SU-DHL-6 (cell line): Measurements from ENCODE around the gene MRPL54.

Experiments
- H2AFZ ChIP-seq: fragments of 200-600 bp; sonication (generic); 2 replicates; pipeline ENCODE4 v1.6.1; 2014; ENCODE audit warnings: low read depth, mild to moderate bottlenecking, moderate library complexity, mixed read lengths, antibody characterized with exemption, low read length; ENCODE audit not compliant: severe bottlenecking
- H3F3A ChIP-seq: fragments of 200-600 bp; shearing (Covaris generic); 2 replicates; pipeline ENCODE4 v1.6.0; 2016; ENCODE audit warnings: antibody characterized with exemption, mild to moderate bottlenecking; ENCODE audit not compliant: insufficient read depth
- H3K27ac ChIP-seq: fragments of 200-600 bp; sonication (generic); 2 replicates; pipeline ENCODE4 v1.5.1; 2016; ENCODE audit warnings: low read depth, mild to moderate bottlenecking, low read length, moderate library complexity, mixed read lengths
- H3K27me3 ChIP-seq: fragments of 200-600 bp; sonication (generic), shearing (Covaris generic); 2 replicates; pipeline ENCODE4 v1.6.0; 2014; ENCODE audit warnings: mild to moderate bottlenecking, low read length
- H3K36me3 ChIP-seq: fragments of 200-600 bp; sonication (generic); 2 replicates; pipeline ENCODE4 v1.6.1; 2014; ENCODE audit warnings: mild to moderate bottlenecking, low read length, mixed read lengths
- H3K4me2 ChIP-seq: fragments of 300-600, 200-600 bp; shearing (Covaris generic), sonication (generic); 2 replicates; pipeline ENCODE4 v1.6.0; 2014; ENCODE audit warnings: low read length, low read depth, mild to moderate bottlenecking; ENCODE audit not compliant: poor library complexity, severe bottlenecking
- H3K4me3 ChIP-seq: fragments of 200-600 bp; sonication (generic); 2 replicates; pipeline ENCODE4 v1.5.1; 2014; ENCODE audit warnings: antibody characterized with exemption, low read length, mild to moderate bottlenecking, mixed read lengths; ENCODE audit not compliant: insufficient read depth, poor library complexity, severe bottlenecking
- H3K79me2 ChIP-seq: fragments of 200-600 bp; sonication (generic); 2 replicates; pipeline ENCODE4 v1.6.1; 2014; ENCODE audit warnings: mild to moderate bottlenecking, low read length, moderate library complexity; ENCODE audit not compliant: insufficient read depth
- H3K9ac ChIP-seq: fragments of 200-600 bp; sonication (generic); 2 replicates; pipeline ENCODE4 v1.7.0; 2014; ENCODE audit warnings: mild to moderate bottlenecking, low read length
- H3K9me2 ChIP-seq: fragments of 200-600 bp; sonication (generic); replicated peaks from 2 replicates; pipeline ENCODE4 v1.6.1; 2014; ENCODE audit warnings: low read length; ENCODE audit not compliant: insufficient read depth
- H3K9me3 ChIP-seq: fragments of 200-600 bp; sonication (generic); 2 replicates; pipeline ENCODE4 v1.6.1; 2014; ENCODE audit warnings: low read length, mixed read lengths; ENCODE audit not compliant: insufficient read depth
- H4K20me1 ChIP-seq: fragments of 200-600 bp; sonication (generic); 2 replicates; pipeline ENCODE4 v1.6.1; 2014; ENCODE audit warnings: low read depth, mild to moderate bottlenecking, antibody characterized with exemption, low read length, moderate library complexity, mixed read lengths
- CTCF ChIP-seq: fragments of 200-600 bp; sonication (generic); IDR thresholded peaks from one replicate; pipeline ENCODE4 v1.5.1; 2017; ENCODE audit warnings: antibody characterized with exemption, mild to moderate bottlenecking, low read length, moderate library complexity; ENCODE audit not compliant: insufficient read depth, poor library complexity, severe bottlenecking
- EZH2phosphoT487 ChIP-seq: fragments of 200-600 bp; sonication (generic), shearing (Covaris generic); conservative IDR thresholded peaks from 2 replicates; pipeline ENCODE4 v1.6.1; 2018; ENCODE audit warnings: mild to moderate bottlenecking, antibody characterized with exemption, low read length, moderate library complexity, mixed read lengths

The MRPL54 gene

GRCh38 chr19:3720349-3720917 is 42.0 kb upstream of the MRPL54 start:
- Histone ChIP-seq H3K9me3 (no peaks in the 10 kb centered on the region), H3K36me3 (no peaks in the 10 kb centered on the region), H3F3A (no peaks in the 10 kb centered on the region), H4K20me1 (no peaks in the 10 kb centered on the region), H3K27me3 (no peaks in the 10 kb centered on the region), H3K9me2 (no peaks in the 10 kb centered on the region), H3K27ac (no peak overlapping the region), H3K79me2 (no peaks in the 10 kb centered on the region), H2AFZ (no peak overlapping the region), H3K4me2 (no peak overlapping the region), H3K9ac (no peak overlapping the region), H3K4me3 (no peak overlapping the region)
- TF ChIP-seq CTCF: no peak
- TF ChIP-seq EZH2phosphoT487: no peak

DNA sequence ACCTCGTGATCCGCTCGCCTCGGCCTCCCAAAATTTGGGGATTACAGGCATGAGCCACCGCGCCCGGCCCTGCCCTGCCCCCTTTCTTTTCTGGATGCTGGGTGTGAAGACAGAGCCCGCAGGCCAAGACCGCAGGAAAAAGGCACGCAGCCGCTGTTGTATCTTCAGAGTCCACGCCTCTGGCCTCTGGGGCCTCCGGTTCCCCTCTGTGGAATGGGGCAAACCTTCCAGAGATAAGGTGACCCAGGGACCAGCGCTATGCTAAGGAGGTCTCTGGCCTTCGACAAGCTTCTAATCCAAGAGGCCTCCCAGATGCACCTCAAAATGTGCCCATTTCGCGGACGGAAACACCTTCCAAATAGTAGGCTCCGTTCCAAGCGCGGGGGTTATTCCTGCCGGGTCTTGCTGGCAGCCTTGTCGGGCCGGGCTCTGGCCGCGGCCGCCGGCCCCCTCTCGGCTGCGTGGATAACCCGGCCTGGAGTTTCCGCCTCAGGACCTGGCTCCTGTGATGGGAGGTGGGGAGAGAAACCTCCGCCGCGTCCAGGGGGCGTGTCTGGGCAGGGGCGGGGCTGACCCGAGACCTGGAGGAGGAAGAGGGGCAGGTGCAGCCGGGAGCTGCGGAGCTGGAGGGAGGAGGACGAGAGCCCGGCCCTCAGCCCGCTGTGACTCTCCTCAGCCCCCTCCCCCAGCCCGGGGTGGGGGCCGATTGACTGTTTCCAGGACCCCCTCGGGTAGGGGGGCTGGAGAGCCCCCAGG is 41.2 kb upstream of the MRPL54 start:
- Histone ChIP-seq H3K4me3 (no peak overlapping the region), H3K4me2 (no peak overlapping the region), H3F3A (no peaks in the 10 kb centered on the region), H3K79me2 (no peaks in the 10 kb centered on the region), H2AFZ (no peak overlapping the region), H3K27me3 (no peaks in the 10 kb centered on the region), H3K27ac (no peak overlapping the region), H3K9ac (no peak overlapping the region), H3K9me2 (no peaks in the 10 kb centered on the region), H3K36me3 (no peaks in the 10 kb centered on the region), H4K20me1 (no peaks in the 10 kb centered on the region), H3K9me3 (no peaks in the 10 kb centered on the region)
- TF ChIP-seq CTCF: no peak
- no peak for TF ChIP-seq EZH2phosphoT487

- no peak overlapping the region for H3K4me2 ChIP-seq
- H2AFZ ChIP-seq: no peak overlapping the region
These were observed 40.5 kb upstream of the MRPL54 start for GRCh38 chr19:3721887-3722442.

More at GRCh38 chr19:3721887-3722442, 40.5 kb upstream of the MRPL54 start:
- Histone ChIP-seq H3K27ac (no peak overlapping the region), H3K4me3 (no peak overlapping the region), H3K9me3 (no peaks in the 10 kb centered on the region), H4K20me1 (no peaks in the 10 kb centered on the region), H3F3A (no peaks in the 10 kb centered on the region), H3K9ac (no peak overlapping the region), H3K27me3 (no peaks in the 10 kb centered on the region), H3K36me3 (no peaks in the 10 kb centered on the region), H3K9me2 (no peaks in the 10 kb centered on the region), H3K79me2 (no peaks in the 10 kb centered on the region)
- no peak for TF ChIP-seq EZH2phosphoT487
- no peak for TF ChIP-seq CTCF
